ENCODE data around the gene KLHL18. TPM values are rescaled to one million over a fixed set of nuclear protein-coding genes. Genes with fewer than 3 reads are reported as not detected.
A peak's percentile ranks its signal among the peaks of the same experiment; 100 is the strongest.

The KLHL18 gene
- polyA plus RNA-seq (33.4 to 40.0 TPM (median 37.3 TPM) in 3 replicates), polyA minus RNA-seq (45.3 to 64.5 TPM (median 59.3 TPM) in 3 replicates)
- 12.9 TPM for polyA plus RNA-seq (2011; ENCODE audit: low read depth)
- 25.8 and 34.8 TPM in 2 replicates for polyA plus RNA-seq (2011; cell fraction: cytosol; rRNA removed)
- 45.1 and 48.5 TPM in 2 replicates for polyA plus RNA-seq (2011; cell fraction: nucleus; rRNA removed)
- polyA plus RNA-seq (2012; ENCODE audit: low replicate concordance), result 34.5 and 34.9 TPM in 2 replicates
- polyA minus RNA-seq (2011; cell fraction: cytosol; rRNA and poly(A)+ RNA removed), result 38.8 TPM
- 38.2 and 42.4 TPM in 2 replicates for polyA minus RNA-seq (2011; cell fraction: nucleus; rRNA and poly(A)+ RNA removed)

- FAIRE-seq (peak; percentile 58), DNase-seq (ENCODE audit: low read depth, low spot score) (peak; percentile 35)
- peak within 1 kb of the TSS; percentile 74 to 90 (median 83) for H3K4me3 ChIP-seq (ENCODE audit: control insufficient read depth in 2 of 3, extremely low read depth in 1 of 3, insufficient read depth in 2 of 3, low read depth in 1 of 3, low read length in 3 of 3)
- H3K4me1 ChIP-seq (ENCODE audit: control insufficient read depth, extremely low read depth, insufficient read depth, low read length), result peaks cover 12% of the 10 kb centered on the region
- H3K79me2 ChIP-seq (ENCODE audit: control insufficient read depth, insufficient read depth, low read length), result peaks cover 57% of the 10 kb centered on the region
- no peaks in the 10 kb centered on the region for H3K36me3 ChIP-seq (ENCODE audit: control insufficient read depth in 2 of 2, extremely low read depth in 1 of 2, insufficient read depth in 2 of 2, low read length in 2 of 2)
- H3K9me3 ChIP-seq (ENCODE audit: control insufficient read depth, low read depth, low read length), result no peaks in the 10 kb centered on the region
- peak within 1 kb of the TSS; percentile 93 for H3K27ac ChIP-seq (ENCODE audit: control insufficient read depth, insufficient read depth, low read length)
- H3K9me1 ChIP-seq (ENCODE audit: control insufficient read depth, extremely low read depth, insufficient read depth, low read length), result no peaks in the 10 kb centered on the region
- dilution Hi-C loops (cut with MboI; ENCODE audit: extremely low pct_ligation_motif_present, low sequenced_read_pairs), result no loop called here
- TF ChIP-seq EZH2 (IDR thresholded peaks at IDR 0.05; ENCODE audit: low read length) (no peak), CTCF (optimal IDR thresholded peaks at IDR 0.05 in 1 of 3, IDR thresholded peaks at IDR 0.05 in 1 of 3, conservative IDR thresholded peaks at IDR 0.05 in 1 of 3; ENCODE audit: extremely low read depth in 1 of 3, insufficient read depth in 2 of 3, low read length in 3 of 3) (peak in 1 of 3 experiments; percentile 19)
- peak within 1 kb of the TSS; percentile 92 for H3K9ac ChIP-seq (ENCODE audit: control insufficient read depth, extremely low read depth, insufficient read depth, low read length)
- peak within 1 kb of the TSS; percentile 98 for H3K4me2 ChIP-seq (ENCODE audit: control insufficient read depth, extremely low read depth, insufficient read depth, low read depth, low read length)
- no peaks in the 10 kb centered on the region for H3K27me3 ChIP-seq (ENCODE audit: control insufficient read depth, extremely low read depth, insufficient read depth, low read length)
- H4K20me1 ChIP-seq (ENCODE audit: control insufficient read depth, extremely low read depth, insufficient read depth, low read length), result no peaks in the 10 kb centered on the region
- peak within 1 kb of the TSS; percentile 98 for H2AFZ ChIP-seq (ENCODE audit: control insufficient read depth, low read length)
Measured at GRCh38 chr3:47282424-47283192, at the start of gene KLHL18, which contains the start of gene KIF9. Gene KLHL18 (plus strand): TSS chr3:47282944. CDS start chr3:47282966, 22 bp downstream. Gene KIF9 (minus strand): TSS chr3:47282799. CDS start chr3:47277374, 5,425 bp downstream.

GRCh38 chr3:47238017-47238416, 44.7 kb upstream of the KLHL18 start:
- Histone ChIP-seq H3K4me3 (ENCODE audit: control insufficient read depth in 2 of 3, extremely low read depth in 1 of 3, insufficient read depth in 2 of 3, low read depth in 1 of 3, low read length in 3 of 3) (no peak overlapping the region), H3K36me3 (ENCODE audit: control insufficient read depth in 2 of 2, extremely low read depth in 1 of 2, insufficient read depth in 2 of 2, low read length in 2 of 2) (no peaks in the 10 kb centered on the region), H3K9ac (ENCODE audit: control insufficient read depth, extremely low read depth, insufficient read depth, low read length) (no peak overlapping the region), H3K4me2 (ENCODE audit: control insufficient read depth, extremely low read depth, insufficient read depth, low read depth, low read length) (no peak overlapping the region), H3K27me3 (ENCODE audit: control insufficient read depth, extremely low read depth, insufficient read depth, low read length) (no peaks in the 10 kb centered on the region), H4K20me1 (ENCODE audit: control insufficient read depth, extremely low read depth, insufficient read depth, low read length) (no peaks in the 10 kb centered on the region), H3K9me3 (ENCODE audit: control insufficient read depth, low read depth, low read length) (no peaks in the 10 kb centered on the region), H3K4me1 (ENCODE audit: control insufficient read depth, extremely low read depth, insufficient read depth, low read length) (no peaks in the 10 kb centered on the region), H3K27ac (ENCODE audit: control insufficient read depth, insufficient read depth, low read length) (no peak overlapping the region), H2AFZ (ENCODE audit: control insufficient read depth, low read length) (no peak overlapping the region), H3K9me1 (ENCODE audit: control insufficient read depth, extremely low read depth, insufficient read depth, low read length) (peaks cover 2% of the 10 kb centered on the region), H3K79me2 (ENCODE audit: control insufficient read depth, insufficient read depth, low read length) (no peaks in the 10 kb centered on the region)
- FAIRE-seq (no peak), DNase-seq (ENCODE audit: low read depth, low spot score) (no peak)
- dilution Hi-C loops (cut with MboI; ENCODE audit: extremely low pct_ligation_motif_present, low sequenced_read_pairs), result no loop called here
- TF ChIP-seq EZH2 (IDR thresholded peaks at IDR 0.05; ENCODE audit: low read length) (no peak), CTCF (optimal IDR thresholded peaks at IDR 0.05 in 1 of 3, IDR thresholded peaks at IDR 0.05 in 1 of 3, conservative IDR thresholded peaks at IDR 0.05 in 1 of 3; ENCODE audit: extremely low read depth in 1 of 3, insufficient read depth in 2 of 3, low read length in 3 of 3) (no peak)
